Activated CD4-positive, alpha-beta T cell treated with anti-CD3 and anti-CD28 coated beads, Interleukin-2, amount 10 ng/mL, durations not matched to agents 7 days and 5 days (primary cell): ENCODE results near the gene DECR2. TPM values are rescaled to one million over a fixed set of nuclear protein-coding genes. Genes with fewer than 3 reads are reported as not detected.
A peak's percentile ranks its signal among the peaks of the same experiment; 100 is the strongest.
"Not testable (repeated sequence)": the region's sequence is repeated elsewhere in the genome, so short reads cannot be mapped to it uniquely, and the experiment has no call there.

Experiments used
- CTCF ChIA-PET: fragments of 350-600 bp; sonication (Branson Sonifier 250); formaldehyde crosslinking; loops from one replicate; lab custom pipeline; 2021; ENCODE audit warnings: antibody characterized with exemption; lab: Charles Lee
- POLR2A ChIA-PET: fragments of 350-600 bp; sonication (Branson Sonifier 250); formaldehyde crosslinking; loops from one replicate; lab custom pipeline; 2021; ENCODE audit warnings: antibody characterized with exemption; lab: Charles Lee
- DNase-seq: peaks from one replicate; pipeline ENCODE4 v3.0.0-alpha.2; 2020
- H3K27ac Mint-ChIP-seq: one replicate; pipeline ENCODE4 v1.8.0; 2021; ENCODE audit warnings: mild to moderate bottlenecking, moderate library complexity, mixed read lengths
- H3K27me3 Mint-ChIP-seq: one replicate; pipeline ENCODE4 v1.8.0; 2021; ENCODE audit warnings: mixed read lengths
- H3K36me3 Mint-ChIP-seq: one replicate; pipeline ENCODE4 v1.8.0; 2021; ENCODE audit warnings: low read depth, mixed read lengths
- H3K4me1 Mint-ChIP-seq: one replicate; pipeline ENCODE4 v1.8.0; 2021; ENCODE audit warnings: mixed read lengths
- H3K4me3 Mint-ChIP-seq: one replicate; pipeline ENCODE4 v1.8.0; 2021; ENCODE audit warnings: mild to moderate bottlenecking, moderate library complexity, mixed read lengths
- H3K9me3 Mint-ChIP-seq: one replicate; pipeline ENCODE4 v1.8.0; 2021; ENCODE audit warnings: mixed read lengths
- total RNA-seq, 2 experiments: library from RNA; stranded (reverse); gene quantifications; one replicate each; pipeline ENCODE4 v1.2.3, GENCODE V29; 2021

Gene DECR2
- total RNA-seq, 2 experiments from 2014 or later: 5.3 to 6.9 TPM

DNA sequence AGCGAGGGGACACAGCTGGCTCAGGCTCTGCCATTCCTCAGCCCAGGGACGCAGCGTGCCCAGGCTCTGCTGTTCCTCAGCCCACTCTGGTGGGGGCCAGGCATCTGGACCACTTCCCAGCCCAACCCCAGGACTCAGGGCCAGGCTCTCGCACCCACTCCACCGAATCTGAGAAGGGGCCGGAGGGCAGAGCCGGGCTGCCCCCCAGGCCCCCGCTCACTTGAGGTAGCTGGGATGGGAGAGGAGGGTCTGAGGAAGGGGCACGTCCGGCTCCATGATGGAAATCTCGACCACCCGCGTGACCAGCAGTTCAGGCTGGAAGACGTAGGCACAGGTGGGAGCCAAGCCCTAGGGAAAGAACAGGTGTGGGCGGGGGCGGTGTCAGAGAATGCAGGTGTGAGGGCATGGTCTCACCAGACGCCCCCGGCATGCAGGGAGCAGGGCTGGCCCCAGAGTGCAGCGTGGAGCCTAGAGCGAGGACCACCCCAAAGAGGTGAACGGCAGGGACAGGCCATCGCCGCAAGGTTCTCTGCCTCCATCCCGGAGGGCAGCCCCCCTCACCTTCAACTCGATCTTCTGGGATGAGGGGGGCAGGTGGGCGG lies 24.8 kb upstream of the DECR2 start:
- Mint-ChIP-seq H3K27ac (no peak overlapping the region), H3K36me3 (peaks cover 8% of the 10 kb centered on the region), H3K4me1 (peaks cover 12% of the 10 kb centered on the region), H3K9me3 (no peaks in the 10 kb centered on the region), H3K27me3 (no peaks in the 10 kb centered on the region), H3K4me3 (no peak overlapping the region)
- ChIA-PET CTCF (interaction anchor here (0.5 kb wide), 1 partner anchor 176 kb away, joined by 3 read pairs; no protein-coding TSS in a partner anchor), POLR2A (no interaction called here)
- no peak for DNase-seq

DNA sequence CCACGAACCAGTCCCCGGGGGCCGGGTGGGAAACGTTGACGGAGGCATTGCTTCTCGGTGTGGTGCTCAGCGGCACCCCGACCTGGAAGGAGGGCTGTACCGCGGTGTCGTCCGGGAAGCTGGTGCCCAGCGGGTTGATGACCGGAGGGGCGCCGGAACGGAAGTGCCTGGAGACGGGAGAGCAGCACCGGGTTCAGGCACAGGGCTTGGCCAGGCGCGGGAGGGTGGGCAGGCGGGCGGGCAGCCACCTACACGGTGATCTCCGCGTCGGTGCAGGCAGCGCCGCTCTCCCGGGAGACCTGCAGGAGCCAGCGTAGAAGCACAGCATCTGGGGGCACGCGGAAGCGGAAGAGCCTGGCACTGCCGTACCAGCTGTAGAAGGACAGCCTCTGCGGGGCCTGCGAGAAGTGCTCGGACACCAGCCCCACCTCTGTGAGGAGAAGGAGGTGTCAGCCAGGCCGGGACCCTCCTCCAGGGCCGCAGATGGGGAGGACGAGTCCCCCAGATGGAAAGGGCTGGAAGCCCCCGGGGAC lies 24.2 kb upstream of the DECR2 start:
- DNase-seq: no peak
- peaks cover 1% of the 10 kb centered on the region for H3K27me3 Mint-ChIP-seq
- H3K9me3 Mint-ChIP-seq: no peaks in the 10 kb centered on the region
- H3K4me3 Mint-ChIP-seq: no peak overlapping the region
- peaks cover 6% of the 10 kb centered on the region for H3K36me3 Mint-ChIP-seq
- peaks cover 13% of the 10 kb centered on the region for H3K4me1 Mint-ChIP-seq
- ChIA-PET CTCF (no interaction called here), POLR2A (no interaction called here)
- H3K27ac Mint-ChIP-seq: no peak overlapping the region

GRCh38 chr16:378113-378820 lies 23.4 kb upstream of the DECR2 start:
- peaks cover 21% of the 10 kb centered on the region for H3K4me1 Mint-ChIP-seq
- H3K9me3 Mint-ChIP-seq, POLR2A ChIA-PET, CTCF ChIA-PET, H3K4me3 Mint-ChIP-seq, H3K27me3 Mint-ChIP-seq, DNase-seq, H3K36me3 Mint-ChIP-seq: not testable (repeated sequence)
- H3K27ac Mint-ChIP-seq: peak overlapping the region; percentile 66

GRCh38 chr16:378821-379182 lies 22.9 kb upstream of the DECR2 start:
- POLR2A ChIA-PET: interaction anchor here (0.6 kb wide), 1 partner anchor 336 kb away, joined by 3 read pairs; no protein-coding TSS in a partner anchor
- peaks cover 4% of the 10 kb centered on the region for H3K36me3 Mint-ChIP-seq
- peaks cover 4% of the 10 kb centered on the region for H3K27me3 Mint-ChIP-seq
- peak overlapping the region; percentile 57 for H3K27ac Mint-ChIP-seq
- no peak for DNase-seq
- peak overlapping the region; percentile 38 for H3K4me3 Mint-ChIP-seq
- H3K9me3 Mint-ChIP-seq: no peaks in the 10 kb centered on the region
- peaks cover 25% of the 10 kb centered on the region for H3K4me1 Mint-ChIP-seq
- CTCF ChIA-PET: interaction anchor here (0.6 kb wide), 1 partner anchor 868 kb away, joined by 3 read pairs; no protein-coding TSS in a partner anchor

DNA sequence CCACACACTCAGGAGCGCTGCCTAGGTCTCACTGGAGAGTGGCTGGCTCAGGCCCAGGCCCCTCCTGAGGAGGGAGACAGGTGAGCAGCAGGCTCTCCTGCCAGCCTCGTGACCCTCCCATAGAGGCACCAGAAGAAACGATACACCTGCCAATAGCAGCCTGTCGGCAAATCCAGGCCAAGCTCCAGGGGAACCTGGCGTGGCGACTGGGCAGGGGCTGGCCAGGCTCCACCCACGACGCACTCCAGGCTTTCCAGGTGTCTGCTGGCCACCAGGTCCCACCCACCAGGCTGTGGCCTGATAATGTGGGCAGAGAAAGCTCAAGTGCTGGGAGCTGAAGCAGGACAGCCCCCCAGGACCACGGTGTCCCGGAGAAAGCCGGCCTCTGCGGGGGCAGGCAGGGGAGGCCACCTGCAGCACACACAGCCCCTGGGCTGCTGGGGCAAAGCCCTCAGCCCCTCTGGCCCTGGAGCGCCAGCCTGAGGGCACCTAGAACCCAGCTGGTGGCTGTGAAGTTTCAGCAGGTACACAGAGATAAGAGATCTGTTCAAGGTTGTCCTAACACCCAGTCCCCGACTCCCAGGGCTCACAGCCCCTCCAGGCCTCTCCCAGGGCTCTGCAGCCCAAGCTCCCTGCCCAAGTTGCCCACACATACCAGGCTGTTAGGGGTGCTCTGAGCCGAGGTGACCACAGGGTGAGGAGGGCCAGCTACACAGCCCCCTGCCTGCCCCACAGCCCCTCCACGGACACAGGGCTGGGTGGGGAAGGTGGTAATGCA lies 22.3 kb upstream of the DECR2 start:
- ChIA-PET CTCF (interaction anchor here (0.6 kb wide), 1 partner anchor 868 kb away, joined by 3 read pairs; no protein-coding TSS in a partner anchor), POLR2A (interaction anchor here (0.6 kb wide), 1 partner anchor 337 kb away, joined by 3 read pairs; no protein-coding TSS in a partner anchor)
- H3K4me1 Mint-ChIP-seq: peaks cover 25% of the 10 kb centered on the region
- H3K36me3 Mint-ChIP-seq: peaks cover 4% of the 10 kb centered on the region
- H3K27me3 Mint-ChIP-seq: peaks cover 4% of the 10 kb centered on the region
- H3K4me3 Mint-ChIP-seq: peak overlapping the region; percentile 84
- peak overlapping the region; percentile 93 for H3K27ac Mint-ChIP-seq
- no peak for DNase-seq
- H3K9me3 Mint-ChIP-seq: no peaks in the 10 kb centered on the region

DNA sequence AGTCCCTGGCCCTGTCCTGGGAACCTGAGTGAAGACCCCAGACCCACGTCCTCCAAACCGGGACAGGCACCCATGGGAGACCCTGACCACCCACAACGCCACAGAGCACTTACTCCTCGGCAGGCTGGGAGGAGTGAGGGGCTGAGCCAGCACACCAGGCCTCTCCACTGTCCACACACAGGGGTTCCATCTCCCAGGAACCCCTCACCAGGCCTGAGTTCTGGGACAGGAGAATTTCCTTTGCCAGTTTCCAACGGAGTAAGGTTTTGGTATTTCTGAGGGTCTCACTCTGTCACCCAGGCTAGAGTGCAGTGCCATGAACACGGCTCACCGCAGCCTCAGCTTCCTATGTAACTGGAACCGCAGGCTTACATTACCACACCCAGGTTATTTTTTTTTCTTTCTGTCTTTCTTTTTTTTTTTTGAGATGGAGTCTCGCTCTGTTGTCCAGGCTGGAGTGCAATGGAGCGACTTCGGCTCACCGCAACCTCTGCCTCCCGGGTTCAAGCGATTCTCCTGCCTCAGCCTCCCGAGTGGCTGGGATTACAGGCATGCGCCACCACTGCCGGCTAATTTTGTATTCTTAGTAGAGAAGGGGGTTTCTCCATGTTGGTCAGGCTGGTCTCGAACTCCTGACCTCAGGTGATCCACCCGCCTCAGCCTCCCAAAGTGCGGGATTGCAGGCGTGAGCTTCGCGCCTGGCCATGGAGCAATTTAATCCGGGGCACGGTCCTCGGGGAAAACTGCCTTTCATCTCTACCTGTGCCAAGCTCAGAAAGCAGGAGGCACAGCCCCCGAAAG lies 21.5 kb upstream of the DECR2 start:
- ChIA-PET CTCF (interaction anchor here (1.2 kb wide), 1 partner anchor 18 kb away, joined by 3 read pairs; no protein-coding TSS in a partner anchor), POLR2A (interaction anchor here (1.2 kb wide), 1 partner anchor 9 kb away, joined by 3 read pairs; the partner anchor contains the start of gene MRPL28)
- peak overlapping the region; percentile 84 for H3K4me3 Mint-ChIP-seq
- peaks cover 25% of the 10 kb centered on the region for H3K4me1 Mint-ChIP-seq
- H3K27me3 Mint-ChIP-seq: peaks cover 4% of the 10 kb centered on the region
- H3K9me3 Mint-ChIP-seq: no peaks in the 10 kb centered on the region
- peak overlapping the region; percentile 93 for H3K27ac Mint-ChIP-seq
- H3K36me3 Mint-ChIP-seq: peaks cover 4% of the 10 kb centered on the region
- peak; percentile 44 for DNase-seq

GRCh38 chr16:380762-381011 lies 21.0 kb upstream of the DECR2 start:
- peak overlapping the region; percentile 93 for H3K27ac Mint-ChIP-seq
- POLR2A ChIA-PET: interaction anchor here (1.2 kb wide), 1 partner anchor 10 kb away, joined by 3 read pairs; the partner anchor contains the start of gene MRPL28

DNA sequence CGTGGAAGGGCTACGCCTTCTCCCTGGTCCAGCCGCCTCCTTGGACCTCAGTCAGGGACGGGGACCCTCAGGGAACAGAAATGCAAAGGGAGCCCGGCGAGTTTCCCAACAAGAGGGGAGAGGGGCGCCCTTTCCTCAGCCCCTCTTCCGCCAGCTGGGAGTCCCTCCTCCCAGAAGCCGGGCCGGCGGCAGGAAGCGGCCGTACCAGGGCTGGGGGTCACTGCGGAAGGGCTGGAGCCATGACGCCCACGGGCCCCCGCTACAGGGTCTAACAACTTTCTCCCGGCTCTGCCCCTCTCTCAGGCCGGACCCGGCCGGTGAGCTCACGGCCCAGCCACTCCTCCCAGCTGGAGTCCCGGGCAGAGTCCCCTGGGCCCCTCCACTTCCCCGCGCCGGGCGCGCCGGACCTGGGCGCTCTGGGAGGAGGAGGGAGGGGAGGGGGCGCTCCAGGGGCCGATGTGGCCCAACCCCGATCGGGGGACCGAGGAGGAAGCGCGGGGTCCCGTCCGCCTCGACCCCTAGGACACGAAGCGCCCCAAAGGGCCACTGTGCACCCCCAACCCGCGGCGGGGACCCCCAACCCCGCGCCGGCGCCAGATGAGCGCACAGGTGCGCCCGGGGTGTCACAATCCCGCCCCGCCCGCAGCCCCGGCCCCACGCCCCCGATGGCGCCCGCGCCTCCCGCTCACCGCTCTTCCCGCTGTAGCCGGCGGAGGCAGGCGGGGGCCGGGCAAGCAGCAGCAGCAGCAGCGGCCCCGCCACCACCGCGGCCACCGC lies 20.5 kb upstream of the DECR2 start:
- H3K9me3 Mint-ChIP-seq: no peaks in the 10 kb centered on the region
- H3K4me1 Mint-ChIP-seq: peaks cover 25% of the 10 kb centered on the region
- H3K4me3 Mint-ChIP-seq: peak overlapping the region; percentile 84
- DNase-seq: no peak
- ChIA-PET CTCF (interaction anchor here (1.2 kb wide), 1 partner anchor 19 kb away, joined by 3 read pairs; no protein-coding TSS in a partner anchor), POLR2A (interaction anchor here (1.2 kb wide), 1 partner anchor 10 kb away, joined by 3 read pairs; the partner anchor contains the start of gene MRPL28)
- H3K27ac Mint-ChIP-seq: peak overlapping the region; percentile 66
- H3K27me3 Mint-ChIP-seq: peaks cover 4% of the 10 kb centered on the region
- peaks cover 4% of the 10 kb centered on the region for H3K36me3 Mint-ChIP-seq

More at GRCh38 chr16:380762-381011, 21.0 kb upstream of the DECR2 start:
- H3K9me3 Mint-ChIP-seq: no peaks in the 10 kb centered on the region
- peaks cover 4% of the 10 kb centered on the region for H3K27me3 Mint-ChIP-seq
- peaks cover 4% of the 10 kb centered on the region for H3K36me3 Mint-ChIP-seq
- H3K4me1 Mint-ChIP-seq: peaks cover 25% of the 10 kb centered on the region
- CTCF ChIA-PET: interaction anchor here (1.2 kb wide), 1 partner anchor 18 kb away, joined by 3 read pairs; no protein-coding TSS in a partner anchor
- no peak for DNase-seq
- peak overlapping the region; percentile 84 for H3K4me3 Mint-ChIP-seq

- POLR2A ChIA-PET: interaction anchor here (0.7 kb wide), 1 partner anchor 58 kb away, joined by 3 read pairs; no protein-coding TSS in a partner anchor
- peaks cover 25% of the 10 kb centered on the region for H3K4me1 Mint-ChIP-seq
Observed at GRCh38 chr16:381789-382717, 19.6 kb upstream of the DECR2 start, which contains the start of gene PGAP6. PGAP6 (minus strand) TSS chr16:381978; CDS start chr16:381821, 157 bp downstream.

GRCh38 chr16:383326-384051 lies 18.2 kb upstream of the DECR2 start:
- Mint-ChIP-seq H3K27ac (peak overlapping the region; percentile 51), H3K27me3 (peaks cover 4% of the 10 kb centered on the region), H3K4me3 (peak overlapping the region; percentile 85), H3K4me1 (peaks cover 25% of the 10 kb centered on the region), H3K36me3 (peaks cover 4% of the 10 kb centered on the region), H3K9me3 (no peaks in the 10 kb centered on the region)
- ChIA-PET POLR2A (no interaction called here), CTCF (no interaction called here)
- peak; percentile 36 for DNase-seq

More at GRCh38 chr16:381789-382717, 19.6 kb upstream of the DECR2 start, which contains the start of gene PGAP6:
- CTCF ChIA-PET: interaction anchor here (1.2 kb wide), 1 partner anchor 19 kb away, joined by 3 read pairs; no protein-coding TSS in a partner anchor
- Mint-ChIP-seq H3K4me3 (peak within 1 kb of the TSS; percentile 85), H3K9me3 (no peaks in the 10 kb centered on the region), H3K27me3 (peaks cover 4% of the 10 kb centered on the region), H3K27ac (peak within 1 kb of the TSS; percentile 79), H3K36me3 (peaks cover 4% of the 10 kb centered on the region)
- peak; percentile 65 for DNase-seq
